DMS79 treated with DMSO at 0.1 percent for 48 hours (cell line): ENCODE measurements around the gene TYW1B.
A peak's percentile ranks its signal among the peaks of the same experiment; 100 is the strongest.
"Not testable (repeated sequence)": the region's sequence is repeated elsewhere in the genome, so short reads cannot be mapped to it uniquely, and the experiment has no call there.

Experiments used
- DNase-seq: peaks from one replicate; lab custom pipeline; 2025; lab: John Stamatoyannopoulos, UW

The TYW1B gene, protein sequence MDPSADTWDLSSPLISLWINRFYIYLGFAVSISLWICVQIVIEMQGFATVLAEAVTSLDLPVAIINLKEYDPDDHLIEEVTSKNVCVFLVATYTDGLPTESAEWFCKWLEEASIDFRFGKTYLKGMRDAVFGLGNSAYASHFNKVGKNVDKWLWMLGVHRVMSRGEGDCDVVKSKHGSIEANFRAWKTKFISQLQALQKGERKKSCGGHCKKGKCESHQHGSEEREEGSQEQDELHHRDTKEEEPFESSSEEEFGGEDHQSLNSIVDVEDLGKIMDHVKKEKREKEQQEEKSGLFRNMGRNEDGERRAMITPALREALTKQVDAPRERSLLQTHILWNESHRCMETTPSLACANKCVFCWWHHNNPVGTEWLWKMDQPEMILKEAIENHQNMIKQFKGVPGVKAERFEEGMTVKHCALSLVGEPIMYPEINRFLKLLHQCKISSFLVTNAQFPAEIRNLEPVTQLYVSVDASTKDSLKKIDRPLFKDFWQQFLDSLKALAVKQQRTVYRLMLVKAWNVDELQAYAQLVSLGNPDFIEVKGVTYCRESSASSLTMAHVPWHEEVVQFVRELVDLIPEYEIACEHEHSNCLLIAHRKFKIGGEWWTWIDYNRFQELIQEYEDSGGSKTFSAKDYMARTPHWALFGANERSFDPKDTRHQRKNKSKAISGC

DNA sequence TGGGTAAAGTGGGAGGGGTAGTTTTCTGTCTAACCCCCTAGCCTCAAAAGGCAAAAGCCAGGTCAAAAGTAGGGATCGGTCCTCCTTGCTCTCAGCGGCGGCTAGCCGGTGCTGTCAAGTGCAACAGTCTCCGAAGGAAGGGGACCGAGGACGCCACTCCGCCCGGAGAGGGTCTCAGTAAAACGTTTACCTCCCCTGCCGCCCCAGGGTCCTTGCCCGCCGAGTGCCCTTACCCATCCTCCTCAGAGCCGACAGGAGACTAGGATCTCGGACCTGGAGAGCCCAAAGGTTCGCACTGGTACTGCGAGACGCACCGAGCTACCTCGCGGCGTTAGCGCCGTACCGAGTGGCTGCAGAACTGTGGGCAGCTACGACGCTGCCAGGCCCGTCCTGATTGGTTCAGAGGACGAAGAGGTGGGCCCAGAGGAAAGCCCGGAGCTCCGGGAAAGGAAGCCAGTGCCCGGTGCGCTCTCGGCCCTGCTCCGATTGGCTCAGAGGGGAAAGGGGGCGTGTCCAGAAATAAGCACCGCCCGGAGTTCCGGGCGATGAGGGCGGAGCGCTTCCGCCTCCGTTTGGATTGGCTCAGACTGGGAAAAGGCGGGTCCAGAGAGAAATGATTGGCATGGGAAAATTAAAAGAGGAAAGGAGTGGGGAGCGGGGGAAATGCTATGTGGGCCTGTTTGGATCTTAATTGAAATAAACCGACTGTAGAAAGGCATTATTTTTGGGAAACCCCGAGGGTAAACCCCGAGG lies at the start of gene TYW1B:
TYW1B (minus strand) TSS at position 362 of the 753 bp plus-strand sequence; CDS start at position 237, 125 bp downstream.
- DNase-seq: peak; percentile 96

DNA sequence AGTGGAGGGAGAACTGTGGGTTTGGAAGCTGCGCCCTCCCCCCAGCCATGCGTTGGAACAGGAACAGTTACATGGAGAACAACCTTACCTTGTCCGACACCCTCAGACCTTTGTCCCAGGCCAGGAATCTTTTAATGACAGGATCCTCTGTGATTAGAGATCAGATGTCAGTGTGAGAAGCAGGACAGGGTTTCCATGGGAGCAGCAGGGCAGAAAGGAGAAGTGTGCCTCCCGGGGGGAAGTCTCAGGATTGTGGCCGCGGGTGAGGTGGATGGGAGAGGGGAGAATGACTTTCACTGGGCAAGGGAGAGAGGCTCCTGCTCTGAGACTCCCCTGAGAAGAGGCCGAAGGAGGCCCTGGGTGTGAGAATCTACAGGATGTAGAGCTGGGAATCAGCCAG lies 39.6 kb upstream of the TYW1B start:
- DNase-seq: not testable (repeated sequence)

DNA sequence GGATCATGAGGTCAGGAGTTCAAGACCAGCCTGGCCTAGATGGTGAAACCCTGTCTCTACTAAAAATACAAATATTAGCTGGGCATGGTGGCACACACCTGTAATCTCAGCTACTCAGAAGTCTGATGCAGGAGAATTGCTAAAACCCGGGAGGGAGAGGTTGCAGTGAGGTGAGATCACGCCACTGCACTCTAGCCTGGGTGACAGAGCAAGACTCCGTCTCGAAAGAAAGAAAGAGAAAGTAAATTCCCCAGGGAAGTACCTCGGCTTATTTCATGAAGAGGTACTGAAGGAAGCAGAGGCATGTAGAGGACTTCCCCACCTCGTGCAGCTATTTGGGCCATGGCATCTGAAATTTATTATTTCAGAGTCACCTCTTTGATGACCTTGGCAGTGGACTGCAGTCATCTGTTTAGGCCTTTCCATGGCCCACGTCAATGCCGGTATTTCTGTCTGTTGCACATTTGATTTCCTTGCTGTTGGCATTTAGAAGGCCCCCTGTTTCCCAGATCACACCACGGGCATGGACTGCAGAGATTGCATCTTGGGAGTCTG lies 30.9 kb upstream of the TYW1B start:
- DNase-seq: not testable (repeated sequence)

DNA sequence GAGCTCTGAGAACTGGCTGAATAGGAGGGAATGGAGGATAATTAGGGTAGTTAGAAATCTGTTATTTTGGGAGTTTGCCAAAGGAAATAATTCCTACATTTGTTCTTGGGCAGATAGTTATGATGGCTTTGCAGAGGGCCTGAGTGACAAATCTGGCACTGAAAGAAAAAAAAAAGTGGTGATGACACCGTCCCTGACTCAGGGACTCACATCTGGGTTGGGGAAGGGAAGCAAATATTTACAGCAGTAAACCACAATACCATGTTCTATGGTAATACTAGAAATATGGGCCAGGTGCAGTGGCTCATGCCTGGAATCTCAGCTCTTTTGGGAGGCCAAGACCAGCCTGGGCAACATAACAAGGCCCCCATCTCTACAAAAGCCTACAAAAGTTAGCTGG lies 29.9 kb upstream of the TYW1B start:
- DNase-seq: not testable (repeated sequence)

DNA sequence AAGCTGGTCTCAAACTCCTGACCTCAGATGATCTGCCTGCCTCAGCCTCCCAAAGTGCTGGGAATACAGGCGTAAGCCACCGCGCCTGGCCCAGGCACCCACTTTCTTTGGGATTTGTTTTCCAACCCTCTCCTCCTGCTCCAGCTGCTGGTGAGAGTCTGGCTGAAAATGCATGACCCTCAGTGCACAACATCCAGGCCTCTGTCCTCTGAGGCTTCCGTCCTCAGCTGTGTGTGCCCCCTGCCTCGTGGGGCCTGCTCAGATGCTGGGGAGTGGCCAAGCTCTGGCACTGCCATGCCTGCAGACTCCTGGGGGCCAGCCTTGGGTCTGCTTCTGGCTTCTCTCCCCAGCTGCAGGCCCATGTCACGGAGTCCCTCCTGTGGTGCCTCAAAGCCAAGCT lies 27.3 kb upstream of the TYW1B start:
- not testable (repeated sequence) for DNase-seq

DNA sequence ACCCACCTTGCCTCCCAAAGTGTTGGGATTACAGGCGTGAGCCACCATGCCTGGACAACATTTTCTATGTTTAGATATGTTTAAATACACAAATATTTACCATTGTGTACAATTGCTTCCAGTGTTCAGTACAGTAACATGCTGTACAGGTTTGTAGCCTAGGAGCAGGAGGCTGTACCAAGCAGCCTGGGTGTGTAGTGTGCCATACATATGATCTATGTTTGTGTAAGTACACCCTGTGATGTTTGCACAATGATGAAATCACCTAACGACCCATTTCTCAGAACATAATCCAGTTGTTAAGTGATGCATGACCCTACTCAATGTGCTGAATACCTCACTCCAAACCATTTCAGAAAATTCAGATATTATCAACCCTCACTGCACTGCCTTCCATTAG lies 24.9 kb upstream of the TYW1B start:
- not testable (repeated sequence) for DNase-seq

DNA sequence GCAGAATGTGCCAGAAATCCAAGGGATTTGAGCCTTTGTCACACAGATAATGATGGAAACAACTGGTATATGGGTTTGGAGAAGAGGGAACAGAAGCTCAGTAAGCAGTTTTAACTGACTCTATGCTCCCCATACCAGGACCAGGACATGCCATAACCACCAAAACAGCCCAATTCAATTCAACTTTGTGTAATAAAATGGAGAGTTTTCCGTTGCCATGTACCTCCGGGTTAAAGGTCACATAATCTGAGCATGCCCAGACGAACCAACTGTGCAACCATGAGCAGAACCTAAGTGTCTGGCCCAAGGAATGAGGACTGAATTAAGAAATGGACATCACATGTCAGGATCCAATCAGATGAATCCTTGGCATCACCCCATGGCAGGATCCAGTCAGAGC lies 22.7 kb upstream of the TYW1B start:
- DNase-seq: not testable (repeated sequence)

DNA sequence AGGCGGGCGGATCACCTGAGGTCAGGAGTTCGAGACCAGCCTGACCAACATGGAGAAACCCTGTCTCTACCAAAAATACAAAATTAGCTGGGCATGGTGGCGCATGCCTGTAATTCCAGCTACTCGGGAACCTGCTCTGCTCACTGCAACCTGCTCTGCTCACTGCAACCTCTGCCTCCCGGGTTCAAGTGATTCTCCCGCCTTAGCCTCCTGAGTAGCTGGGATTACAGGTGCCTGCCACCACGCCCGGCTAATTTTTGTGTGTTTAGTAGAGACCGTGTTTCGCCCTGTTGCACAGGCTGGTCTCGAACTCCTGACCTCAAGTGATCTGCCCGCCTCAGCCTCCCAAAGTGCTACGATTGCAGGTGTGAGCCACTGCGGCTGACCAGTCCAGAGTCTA lies 16.1 kb upstream of the TYW1B start:
- not testable (repeated sequence) for DNase-seq

DNA sequence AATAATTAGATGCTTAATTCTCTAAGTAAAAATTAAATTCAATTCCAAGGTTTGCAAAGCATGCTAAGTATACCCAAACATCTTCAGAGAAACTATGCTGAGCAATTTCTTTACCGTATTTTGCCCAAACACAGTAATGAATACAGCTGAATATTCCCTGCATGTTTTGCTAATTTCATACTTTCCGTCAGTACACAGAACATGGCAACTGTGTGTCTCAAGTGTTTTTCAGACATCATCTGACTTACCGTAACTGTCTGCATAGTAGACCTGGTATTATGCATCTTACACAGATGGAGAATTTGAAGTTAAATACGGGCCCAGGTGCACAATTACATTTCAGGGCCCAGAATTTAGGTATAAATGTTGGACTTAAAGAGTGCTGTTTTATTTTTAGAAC lies 15.2 kb upstream of the TYW1B start:
- DNase-seq: not testable (repeated sequence)

DNA sequence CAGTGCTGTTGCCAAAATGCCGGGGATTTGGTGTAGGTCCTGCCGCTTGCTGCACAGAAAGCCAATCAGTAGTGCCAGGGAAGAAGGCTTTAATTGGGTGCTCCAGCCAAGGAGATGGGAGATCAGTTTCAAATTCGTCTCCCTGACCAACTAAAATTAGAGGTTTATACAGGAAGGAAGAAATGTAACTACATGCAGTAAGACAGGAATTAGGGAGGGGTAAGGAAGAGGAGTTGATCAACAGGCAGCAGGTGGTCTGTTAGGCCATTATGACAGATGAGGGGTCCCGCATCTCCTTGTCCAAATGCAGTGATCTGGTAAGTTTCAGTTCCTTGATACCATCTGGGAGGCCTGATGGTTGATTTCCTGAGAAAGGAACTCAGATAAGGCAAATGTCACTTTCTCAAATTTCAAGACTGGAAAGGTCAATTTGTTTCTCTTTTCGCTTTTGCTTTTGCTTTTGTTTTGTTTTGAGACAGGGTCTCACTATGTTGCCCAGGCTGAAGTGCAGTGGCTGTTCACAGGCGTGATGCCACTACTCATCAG lies 13.0 kb upstream of the TYW1B start:
- not testable (repeated sequence) for DNase-seq

DNA sequence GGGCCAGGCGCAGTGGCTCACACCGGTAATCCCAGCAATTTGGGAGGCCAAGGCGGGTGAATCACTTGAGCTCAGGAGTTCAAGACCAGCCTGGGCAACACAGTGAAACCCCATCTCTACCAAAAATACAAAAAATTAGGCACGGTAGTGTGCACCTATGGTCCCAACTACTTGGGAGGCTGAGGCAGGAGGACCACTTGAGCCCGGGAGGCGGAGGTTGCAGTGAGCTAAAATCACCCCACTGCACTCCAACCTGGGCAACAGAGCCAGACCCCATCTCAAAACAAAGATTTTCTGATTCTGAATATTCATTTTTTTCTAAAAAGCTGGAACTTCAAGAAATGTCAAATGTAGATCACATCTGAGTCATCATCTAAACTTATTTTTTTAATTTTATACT lies 10.3 kb upstream of the TYW1B start:
- not testable (repeated sequence) for DNase-seq

DNA sequence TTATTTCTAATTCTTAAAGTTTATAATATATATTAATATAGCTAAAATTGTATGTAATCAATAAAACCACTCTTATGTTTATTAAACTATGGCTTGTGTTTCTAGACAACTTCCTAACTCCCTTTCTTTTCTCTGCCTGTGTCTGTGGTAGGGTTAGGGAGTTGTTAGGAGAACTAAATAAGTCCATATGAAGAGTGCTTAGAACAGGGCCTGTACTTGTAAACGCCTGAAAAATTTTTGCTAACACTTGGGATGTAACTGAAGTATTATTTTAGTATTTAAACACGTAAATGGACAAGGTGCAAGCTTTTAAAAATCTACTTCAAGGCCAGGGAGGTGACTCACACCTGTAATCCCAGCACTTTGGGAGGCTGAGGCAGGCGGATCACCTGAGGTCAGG lies 9.3 kb upstream of the TYW1B start:
- not testable (repeated sequence) for DNase-seq

DNA sequence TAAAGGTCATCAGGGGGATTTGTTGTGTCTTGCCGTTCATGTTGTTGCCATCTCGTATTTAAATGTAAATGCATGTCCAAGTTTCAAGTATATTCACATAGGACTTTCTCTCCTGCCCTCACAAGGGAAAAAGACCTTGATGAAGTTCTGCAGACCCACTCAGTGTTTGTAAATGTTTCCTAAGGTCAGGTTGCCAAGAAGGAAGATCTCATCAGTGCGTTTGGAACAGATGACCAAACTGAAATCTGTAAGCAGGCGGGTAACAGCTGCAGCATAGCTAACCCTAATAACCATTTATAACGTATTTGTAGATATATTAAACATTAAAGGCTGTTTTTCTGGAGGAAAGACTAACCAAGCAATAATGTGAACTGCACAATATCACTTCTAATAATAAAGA lies 2.6 kb upstream of the TYW1B start:
- DNase-seq: not testable (repeated sequence)

DNA sequence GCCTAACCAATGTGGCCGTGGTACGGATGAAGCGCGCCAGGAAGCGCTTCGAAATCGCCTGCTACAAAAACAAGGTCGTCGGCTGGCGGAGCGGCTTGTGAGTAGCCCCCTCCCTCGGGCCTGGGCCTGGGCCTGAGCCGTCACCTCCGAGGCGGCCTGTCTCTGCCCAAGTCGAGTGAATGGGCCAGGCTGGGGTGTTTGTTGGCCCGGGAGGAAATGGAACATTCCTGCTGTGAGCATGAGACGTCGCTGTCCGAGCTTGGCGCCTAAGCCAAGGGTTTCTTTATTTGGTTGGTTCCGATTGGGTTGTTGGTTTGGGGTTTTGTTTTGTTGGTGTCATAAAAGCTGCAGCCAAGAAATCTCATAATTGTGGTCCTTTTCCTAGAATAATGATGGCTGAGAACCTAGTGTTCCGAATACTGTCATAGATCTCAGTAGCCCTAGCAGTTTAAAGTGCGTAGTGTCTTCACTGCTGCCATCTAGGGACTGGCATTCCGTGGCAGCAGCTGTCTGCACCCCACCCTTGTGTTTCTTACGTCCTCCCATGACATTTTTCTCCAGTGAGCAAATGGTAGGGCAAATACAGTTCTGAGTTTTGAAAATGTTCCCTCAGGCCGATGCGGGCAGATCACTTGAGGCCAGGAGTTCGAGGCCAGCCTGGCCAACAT lies 1.8 kb upstream of the TYW1B start:
- peak; percentile 7 for DNase-seq

DNA sequence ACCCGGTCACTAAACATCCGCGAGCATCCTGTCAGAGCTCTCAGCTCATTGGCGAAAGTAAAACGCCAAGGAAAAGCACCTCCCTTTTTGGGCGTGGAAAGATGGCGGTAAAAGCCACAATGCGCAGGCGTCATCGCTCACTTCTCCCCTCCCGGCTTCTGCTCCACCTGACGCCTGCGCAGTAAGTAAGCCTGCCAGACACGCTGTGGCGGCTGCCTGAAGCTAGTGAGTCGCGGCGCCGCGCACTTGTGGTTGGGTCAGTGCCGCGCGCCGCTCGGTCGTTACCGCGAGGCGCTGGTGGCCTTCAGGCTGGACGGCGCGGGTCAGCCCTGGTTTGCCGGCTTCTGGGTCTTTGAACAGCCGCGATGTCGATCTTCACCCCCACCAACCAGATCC lies 1.3 kb upstream of the TYW1B start:
- peak; percentile 98 for DNase-seq

DNA sequence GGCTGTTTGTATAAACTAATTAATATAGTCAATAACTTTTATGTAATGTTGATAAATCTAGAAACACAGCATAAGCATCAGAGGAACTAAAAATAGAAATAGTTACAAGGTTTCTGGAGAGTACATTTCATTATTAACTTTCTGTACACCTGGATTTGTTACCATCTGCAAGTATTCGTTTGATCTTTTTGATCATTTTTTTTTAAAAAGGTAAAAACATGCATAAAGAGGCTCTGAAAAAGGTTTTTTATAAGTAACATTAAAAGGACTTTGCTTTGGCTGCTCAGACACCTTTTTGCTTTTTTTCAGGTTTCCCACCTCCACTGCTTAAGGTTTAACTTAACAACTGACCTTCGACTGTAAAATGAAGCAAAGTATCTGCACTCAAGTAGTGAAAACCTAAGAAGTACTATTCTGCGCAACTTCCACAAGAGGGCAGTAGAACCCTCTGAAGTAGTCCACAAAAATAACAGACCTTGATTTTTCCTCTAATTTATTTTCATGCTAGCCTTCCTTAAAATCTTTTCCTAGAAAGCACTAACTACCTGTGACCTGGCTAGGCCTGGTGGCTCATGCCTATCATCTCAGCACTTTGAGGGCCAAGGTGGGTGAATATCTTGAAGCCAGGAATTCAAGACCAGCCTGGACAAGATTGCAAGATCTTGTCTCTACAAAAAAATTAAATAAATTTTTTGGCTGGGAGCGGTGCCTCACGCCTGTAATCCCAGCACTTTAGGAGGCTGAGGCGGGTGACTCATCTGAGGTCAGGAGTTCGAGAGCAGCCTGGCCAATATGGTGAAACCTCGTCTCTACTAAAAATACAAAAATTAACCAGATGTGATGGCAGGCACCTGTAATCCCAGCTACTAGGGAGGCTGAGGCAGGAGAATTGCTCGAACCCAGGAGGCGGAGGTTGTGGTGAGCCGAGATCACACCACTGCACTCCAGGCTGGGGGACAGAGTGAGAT lies 4.0 kb downstream of the TYW1B start:
- DNase-seq: peak; percentile 8

DNA sequence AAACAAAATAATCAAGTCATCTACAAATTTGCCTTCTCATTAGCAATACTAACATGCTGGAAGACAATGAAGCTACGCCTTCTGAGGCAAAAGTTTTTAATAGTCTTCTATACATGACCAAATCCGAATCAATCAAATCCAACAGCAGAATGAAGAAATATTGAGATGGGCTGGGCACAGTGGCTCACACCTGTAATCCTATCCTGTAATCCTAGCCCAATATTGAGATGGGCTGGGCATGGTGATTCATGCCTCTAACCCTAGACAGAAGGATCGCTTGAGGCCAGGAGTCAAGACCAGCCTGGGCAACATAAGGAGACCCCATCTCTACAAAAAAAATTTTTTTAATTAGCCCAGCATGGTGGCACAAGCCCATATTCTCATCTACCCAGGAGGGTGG lies 5.5 kb downstream of the TYW1B start:
- not testable (repeated sequence) for DNase-seq

DNA sequence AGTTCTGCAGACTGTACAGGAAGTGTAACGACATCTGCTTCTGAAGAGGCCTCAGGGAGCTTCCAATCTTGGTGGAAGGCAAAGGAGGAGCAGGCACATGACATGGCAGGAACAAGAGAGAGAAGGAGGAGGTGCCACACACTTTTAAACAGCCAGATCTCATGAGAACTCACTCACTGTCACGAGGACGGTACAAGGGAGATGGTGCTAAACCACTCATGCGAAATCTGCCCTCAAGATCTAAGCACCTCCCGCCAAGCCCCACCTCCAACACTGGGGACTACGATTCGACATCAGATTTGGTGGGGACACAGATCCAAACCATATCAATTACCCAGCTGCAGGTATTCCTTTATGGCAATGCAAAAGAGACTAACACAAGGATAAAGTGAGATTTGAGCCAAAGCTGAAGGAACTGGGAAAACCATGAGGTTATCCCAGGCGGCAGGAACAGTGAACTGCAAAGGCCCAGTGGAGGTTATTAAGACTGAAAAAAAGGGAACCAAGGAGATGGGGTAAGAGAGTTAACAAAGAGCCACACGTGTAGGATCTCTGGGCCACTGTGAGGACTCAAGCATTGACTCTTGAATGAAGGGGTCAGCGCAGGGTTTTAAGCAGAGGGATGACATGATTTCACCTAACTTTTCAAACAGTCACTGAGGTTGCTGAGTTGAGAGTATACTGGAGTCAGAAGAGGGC lies 9.2 kb downstream of the TYW1B start:
- not testable (repeated sequence) for DNase-seq

DNA sequence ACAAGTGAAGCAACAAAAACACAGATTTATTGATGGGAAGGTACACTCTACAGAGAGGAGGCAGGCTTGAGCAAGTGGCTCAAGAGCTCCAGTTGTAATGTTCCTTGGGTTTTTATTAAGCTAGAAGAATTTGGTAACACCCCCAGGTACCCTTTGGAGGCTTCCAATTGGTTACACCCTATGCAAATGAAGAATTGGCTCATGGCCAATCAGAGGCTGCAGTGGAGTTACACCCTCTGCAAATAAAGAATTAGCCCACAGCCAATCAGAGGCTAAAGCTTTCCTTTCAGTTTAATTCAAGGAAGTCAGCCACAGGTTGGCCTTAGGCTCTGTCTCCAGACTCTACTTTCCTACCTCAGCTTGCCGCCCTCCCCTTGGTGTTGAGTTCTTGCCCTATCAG lies 10.3 kb downstream of the TYW1B start:
- not testable (repeated sequence) for DNase-seq
